GM18519 (cell line): ENCODE data around the gene NFKBIA.
A peak's percentile ranks its signal among the peaks of the same experiment; 100 is the strongest.
"Not testable (repeated sequence)": the region's sequence is repeated elsewhere in the genome, so short reads cannot be mapped to it uniquely, and the experiment has no call there.

Experiments
- ATAC-seq: cut with Tn5 transposase; IDR thresholded peaks from one replicate; pipeline ENCODE4 v1.9.1; 2021; ENCODE audit warnings: mild to moderate bottlenecking, moderate library complexity; ENCODE audit not compliant: unreplicated experiment, low FRiP score

Gene NFKBIA

DNA sequence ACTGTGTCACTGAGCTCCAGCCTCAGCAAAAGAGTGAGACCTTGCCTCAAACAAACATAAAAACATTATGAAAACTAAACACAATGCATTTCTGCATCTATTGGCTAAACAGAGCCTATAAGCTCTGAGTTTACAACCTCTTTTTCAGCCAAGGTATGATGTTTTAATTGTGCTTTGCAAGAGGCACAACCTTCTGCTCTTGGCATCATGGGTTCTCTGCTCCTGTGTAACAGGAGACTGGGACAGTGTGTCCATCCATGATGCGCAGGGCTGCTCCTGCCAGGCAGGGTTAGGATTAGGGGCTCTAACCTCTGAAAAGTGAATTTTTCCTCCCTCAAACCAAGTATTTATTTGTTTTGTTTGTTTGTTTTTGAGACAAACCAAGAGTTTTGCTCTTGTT lies 5.0 kb upstream of the NFKBIA start:
- ATAC-seq = no peak

DNA sequence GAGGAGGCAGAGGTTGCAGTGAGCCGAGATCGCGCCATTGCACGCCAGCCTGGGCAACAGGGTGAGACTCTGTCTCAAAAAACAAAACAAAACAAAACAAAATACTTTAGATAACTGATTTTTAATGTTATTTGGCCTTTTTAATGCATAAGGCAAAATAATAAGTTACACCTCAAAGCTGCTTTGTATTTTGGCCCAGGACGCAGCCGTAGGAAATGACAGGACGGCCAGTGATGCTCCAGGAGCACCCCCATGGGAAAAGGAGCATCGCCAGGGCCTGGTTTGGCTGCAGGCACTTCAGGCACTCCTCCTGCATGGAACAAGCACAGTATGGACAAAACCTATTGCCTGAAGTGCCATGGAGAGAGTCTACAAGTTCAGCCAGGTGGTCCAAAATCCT lies 3.5 kb upstream of the NFKBIA start:
- ATAC-seq = no peak

DNA sequence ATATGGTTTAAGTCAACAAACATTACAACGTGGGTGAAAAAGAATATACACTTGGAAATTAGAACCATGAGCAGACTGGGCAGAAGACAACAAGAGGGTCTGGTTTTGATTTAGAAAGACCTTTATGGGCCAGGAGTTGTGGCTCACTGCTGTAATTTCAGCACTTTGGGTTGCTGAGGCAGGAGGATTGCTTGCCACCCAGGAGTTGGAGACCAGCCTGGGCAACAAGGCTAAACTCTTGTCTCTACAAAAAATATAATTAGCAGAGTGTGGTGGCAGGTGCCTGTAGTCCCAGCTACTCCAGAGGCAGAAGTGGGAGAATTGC lies 2.7 kb upstream of the NFKBIA start:
- no peak for ATAC-seq

DNA sequence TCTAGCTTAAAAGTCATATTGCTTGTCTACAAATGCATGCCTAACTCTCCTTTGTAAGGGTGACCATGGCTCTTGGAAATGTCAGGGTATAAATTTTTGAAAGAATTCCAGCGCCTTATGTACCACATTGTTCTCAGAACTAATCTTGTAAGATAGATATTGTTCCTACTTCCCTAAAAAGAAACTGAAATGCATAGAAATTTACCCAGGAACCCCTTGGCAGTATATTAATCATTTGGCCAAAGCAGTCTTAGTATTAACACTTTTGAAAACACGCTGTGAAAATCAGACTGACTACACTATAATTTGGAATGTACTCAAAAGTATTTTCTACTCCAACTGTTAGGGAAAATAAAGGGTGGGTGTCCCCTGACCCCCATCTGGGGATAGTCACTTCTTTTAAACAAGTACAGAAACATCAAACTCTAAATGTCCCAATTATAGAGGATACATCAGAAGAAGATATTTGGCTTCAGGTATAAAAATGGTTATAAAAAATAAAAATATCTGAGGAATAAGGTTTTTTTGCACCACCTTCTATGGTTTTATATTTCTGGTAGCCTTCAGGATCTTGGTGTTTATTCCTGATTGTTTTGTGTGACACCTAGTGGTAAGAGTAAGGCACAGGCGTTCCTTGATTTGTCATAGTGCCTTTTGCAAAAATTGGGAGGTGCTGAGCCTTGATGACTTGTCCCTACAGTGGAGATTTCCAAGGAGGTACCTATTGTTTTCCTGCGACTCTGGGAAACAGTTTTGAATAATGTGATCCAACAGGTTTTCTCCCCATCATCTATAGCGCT lies 2.2 kb upstream of the NFKBIA start:
- no peak for ATAC-seq

DNA sequence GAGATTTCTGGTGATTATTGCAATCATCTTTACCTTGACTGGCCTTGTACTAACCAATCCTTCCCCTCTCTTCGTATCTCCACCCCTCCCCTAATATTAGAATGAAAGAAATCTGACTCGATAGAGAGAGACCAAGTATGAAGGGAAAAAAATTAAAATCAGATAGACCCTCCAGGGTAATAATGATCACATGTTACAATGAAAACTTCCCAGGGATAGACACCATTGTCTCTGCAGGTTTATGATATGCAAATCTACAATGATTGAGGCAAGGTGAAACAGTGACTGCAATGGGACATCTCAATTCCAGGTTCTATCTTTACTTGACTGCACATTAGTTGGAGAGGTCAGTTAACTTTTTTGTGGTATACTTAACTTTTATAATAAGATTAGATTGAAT lies 1.5 kb upstream of the NFKBIA start:
- ATAC-seq = no peak

DNA sequence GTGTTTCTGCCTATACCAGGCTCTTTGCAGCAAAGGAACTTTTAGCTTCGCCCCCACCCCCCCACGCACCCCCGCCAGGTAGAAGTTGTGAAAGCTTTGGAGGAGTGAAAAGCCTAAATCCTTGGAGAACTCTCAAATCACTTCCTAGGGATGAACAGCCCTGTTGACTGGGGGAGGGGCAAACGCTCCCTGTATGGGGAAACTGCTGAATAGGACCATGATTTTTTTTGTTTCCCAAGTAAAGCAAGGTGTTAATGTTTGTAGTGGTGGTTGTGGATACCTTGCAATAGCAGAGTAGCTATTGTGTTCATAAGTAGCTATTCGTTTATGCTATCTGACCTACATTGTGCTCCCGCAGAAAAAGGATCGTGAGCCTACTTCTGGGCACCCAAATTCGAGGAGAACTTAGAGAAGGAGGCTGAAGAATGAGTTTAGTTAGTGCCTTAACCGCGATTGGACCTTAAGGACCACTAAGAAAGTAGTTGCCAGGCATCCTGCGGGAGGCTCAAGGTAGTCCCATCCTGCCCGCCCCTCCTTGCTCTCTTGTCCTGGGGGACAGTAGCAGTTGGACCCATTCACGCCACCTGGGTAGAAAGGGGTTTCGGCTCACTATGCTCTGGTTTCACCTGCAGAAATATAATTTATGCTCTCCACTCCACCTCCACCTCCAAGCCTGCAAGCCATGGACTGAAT lies 901 bp upstream of the NFKBIA start:
- no peak for ATAC-seq

DNA sequence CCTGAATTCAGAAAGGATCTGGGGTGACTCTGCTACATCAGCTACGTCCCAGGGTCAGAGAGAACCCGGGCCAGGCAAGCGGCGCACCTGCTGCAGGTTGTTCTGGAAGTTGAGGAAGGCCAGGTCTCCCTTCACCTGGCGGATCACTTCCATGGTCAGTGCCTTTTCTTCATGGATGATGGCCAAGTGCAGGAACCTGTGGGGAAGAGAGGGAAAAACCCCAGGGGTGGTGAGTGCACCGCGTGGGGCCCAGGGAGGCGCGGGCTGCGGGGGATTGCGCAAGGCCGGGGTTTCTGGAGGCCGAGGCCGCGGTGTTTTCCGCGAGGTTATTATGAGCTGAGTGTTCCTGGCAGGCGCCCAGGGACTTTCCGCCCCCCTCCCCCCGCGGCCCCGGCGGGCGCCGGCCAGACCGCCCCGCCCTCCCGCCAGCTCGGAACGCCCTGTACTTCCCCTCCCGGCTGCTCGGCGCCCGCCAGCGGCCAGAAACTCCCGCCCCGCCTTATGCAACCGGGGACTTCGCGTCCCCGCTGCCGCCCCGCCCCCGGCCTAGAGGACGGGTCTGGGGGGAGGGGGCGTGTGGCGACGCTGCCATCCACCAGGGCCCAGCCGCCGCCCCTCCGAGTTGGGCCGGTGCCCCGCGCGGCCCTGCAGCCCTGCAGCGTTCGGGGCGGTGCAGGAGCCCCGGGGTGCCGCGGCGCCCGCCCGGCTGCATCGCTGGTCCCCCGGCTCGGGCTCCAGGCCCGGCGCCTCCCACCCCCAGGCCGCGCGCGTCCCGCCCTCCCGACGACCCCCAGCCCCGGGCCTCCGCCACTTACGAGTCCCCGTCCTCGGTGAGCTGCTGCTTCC lies 723 bp downstream of the NFKBIA start:
- ATAC-seq = peak; percentile 30

DNA sequence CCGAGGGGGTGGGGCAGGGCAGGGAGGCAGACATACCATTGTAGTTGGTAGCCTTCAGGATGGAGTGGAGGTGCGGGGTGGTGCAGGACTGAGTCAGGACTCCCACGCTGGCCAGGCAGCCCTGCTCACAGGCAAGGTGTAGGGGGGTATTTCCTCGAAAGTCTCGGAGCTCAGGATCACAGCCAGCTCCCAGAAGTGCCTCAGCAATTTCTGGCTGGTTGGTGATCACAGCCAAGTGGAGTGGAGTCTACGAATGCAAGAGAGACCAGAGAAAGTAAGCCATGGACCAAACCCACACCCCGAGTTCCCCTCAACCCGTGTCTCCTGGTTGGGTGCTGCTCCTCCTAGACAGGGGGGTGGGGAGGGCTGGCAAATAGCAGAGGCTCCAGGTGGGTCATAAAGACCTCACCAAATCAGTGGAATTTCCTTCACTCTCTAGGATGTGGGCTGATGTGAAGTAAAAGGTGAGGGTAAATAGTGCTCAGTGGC lies 1.4 kb downstream of the NFKBIA start:
- no peak for ATAC-seq

DNA sequence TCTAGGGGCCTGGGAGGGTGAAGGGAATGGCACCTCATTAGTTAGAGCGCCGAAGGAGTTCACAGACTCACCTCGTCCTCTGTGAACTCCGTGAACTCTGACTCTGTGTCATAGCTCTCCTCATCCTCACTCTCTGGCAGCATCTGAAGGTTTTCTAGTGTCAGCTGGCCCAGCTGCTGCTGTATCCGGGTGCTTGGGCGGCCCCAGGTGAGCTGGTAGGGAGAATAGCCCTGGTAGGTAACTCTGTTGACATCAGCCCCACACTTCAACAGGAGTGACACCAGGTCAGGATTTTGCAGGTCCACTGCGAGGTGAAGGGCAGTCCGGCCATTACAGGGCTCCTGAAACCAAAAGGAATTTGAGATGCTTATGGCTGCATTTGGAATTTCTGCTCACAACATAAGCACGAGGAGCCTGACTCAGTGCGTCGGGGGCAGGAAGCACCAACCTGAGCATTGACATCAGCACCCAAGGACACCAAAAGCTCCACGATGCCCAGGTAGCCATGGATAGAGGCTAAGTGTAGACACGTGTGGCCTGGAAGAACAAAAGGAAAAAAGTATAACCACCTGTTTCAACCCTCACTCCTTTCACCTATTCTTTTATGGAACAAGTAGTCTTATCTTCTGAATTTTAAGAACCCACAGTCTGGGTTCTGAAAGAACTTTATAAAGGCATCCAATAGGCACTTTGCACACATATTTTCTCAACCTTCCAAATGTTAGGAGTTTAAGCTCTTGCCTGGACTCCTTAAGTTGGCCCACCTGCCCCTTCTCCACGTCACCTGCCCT lies 2.0 kb downstream of the NFKBIA start:
- ATAC-seq = no peak

DNA sequence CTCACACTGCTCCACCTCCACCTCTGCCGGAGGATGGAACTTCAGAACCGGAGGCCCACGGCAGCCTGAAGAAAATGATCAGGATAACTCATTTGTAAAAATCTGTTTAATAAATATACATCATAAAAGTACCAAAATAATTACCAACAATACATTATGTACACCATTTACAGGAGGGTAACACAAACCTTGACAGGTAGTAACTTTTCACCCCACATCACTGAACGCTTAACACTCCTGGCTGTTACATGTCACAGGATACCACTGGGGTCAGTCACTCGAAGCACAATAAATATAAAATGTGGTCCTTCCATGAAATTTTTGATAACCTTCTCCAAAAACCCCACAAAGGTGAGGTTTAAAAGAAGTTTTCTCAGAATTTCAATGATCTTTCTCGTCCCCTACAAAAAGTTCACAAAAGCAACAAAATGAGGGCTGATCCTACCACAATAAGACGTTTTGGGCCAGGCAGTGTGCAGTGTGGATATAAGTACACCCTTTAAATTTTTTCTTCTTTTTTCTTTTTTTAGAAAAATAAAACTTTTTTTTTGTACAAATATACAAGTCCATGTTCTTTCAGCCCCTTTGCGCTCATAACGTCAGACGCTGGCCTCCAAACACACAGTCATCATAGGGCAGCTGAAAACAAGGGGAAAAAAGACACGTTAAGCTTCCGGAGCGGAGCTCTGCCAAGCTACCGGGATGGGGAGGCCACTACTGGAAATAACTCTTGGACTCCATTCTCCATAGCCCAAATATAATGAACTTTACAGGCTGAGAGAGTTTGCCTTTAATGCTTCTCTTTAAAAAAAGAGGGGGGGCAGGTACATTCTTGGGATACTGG lies 2.9 kb downstream of the NFKBIA start:
- no peak for ATAC-seq

DNA sequence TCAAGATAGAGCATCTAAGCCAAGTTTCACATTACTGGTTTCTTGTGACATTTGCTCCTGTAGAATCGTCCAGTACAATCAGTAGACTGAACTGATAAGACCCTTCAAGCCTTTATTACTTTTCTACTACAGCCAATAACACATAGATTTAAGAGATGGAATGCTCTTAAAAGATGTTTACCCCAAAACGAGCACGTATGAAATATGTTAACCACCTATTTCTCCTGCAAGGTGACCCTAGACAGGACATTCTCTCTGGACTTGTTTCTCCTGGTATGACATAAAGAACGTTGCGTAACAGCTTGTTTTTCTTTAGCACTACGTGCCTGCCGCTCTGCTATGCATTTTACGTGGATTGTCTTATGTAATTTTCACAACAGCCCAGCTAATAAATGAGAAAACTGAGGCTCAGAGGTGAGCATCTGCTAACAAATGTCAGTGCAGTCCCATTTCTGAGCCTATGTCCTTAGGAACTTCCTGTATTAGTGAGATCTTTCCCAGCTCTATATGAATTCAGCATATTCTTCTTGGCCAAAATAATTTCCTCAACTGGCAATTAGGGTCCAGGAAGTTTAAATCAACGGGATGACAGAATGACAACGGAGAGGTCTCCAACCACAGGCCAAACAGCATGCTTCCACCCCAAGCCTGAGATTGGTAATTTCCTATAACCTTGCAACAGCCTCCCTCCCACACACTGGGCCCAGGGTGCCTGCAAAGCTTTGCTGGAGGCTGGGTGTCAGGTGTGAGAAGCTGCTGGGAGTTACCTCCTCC lies 3.7 kb downstream of the NFKBIA start:
- ATAC-seq = no peak

DNA sequence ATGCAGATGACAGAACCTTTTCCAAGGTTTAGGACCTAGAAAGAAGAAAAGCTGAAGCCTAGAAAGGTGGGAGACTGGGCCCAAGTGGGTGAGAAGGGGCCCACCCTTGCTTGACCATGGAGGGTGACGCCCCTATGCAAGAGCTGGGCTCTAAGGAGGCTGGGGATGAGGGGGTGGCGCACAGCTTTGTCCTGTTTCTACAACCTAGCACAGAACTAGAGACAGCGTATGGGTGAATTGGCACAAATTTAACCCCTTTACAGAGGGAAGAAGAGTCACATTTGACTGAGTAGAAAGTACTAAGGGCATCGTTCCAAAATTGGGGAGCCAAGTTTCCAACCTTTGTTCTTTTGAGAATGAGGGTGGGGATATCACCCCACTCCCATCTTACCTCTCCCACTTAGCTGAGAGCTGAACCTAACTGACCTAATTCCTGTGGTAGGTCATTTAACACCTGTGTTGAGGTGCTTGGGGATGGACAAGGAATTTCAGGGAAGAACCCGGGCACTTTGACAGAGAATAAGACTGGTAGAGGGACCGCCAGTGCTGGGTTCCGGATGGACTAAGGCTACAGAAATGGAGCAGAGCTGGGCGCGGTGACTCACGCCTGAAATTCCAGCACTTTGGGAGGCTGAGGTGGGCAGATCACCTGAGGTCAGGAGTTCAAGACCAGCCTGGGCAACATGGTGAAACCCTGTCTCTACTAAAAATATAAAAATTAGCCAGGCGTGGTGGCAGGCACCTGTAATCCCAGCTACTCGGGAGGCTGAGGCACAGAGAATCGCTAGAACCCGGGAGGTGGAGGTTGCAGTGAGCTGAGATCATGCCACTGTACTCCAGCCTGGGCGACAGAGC lies 5.2 kb downstream of the NFKBIA start:
- no peak for ATAC-seq

DNA sequence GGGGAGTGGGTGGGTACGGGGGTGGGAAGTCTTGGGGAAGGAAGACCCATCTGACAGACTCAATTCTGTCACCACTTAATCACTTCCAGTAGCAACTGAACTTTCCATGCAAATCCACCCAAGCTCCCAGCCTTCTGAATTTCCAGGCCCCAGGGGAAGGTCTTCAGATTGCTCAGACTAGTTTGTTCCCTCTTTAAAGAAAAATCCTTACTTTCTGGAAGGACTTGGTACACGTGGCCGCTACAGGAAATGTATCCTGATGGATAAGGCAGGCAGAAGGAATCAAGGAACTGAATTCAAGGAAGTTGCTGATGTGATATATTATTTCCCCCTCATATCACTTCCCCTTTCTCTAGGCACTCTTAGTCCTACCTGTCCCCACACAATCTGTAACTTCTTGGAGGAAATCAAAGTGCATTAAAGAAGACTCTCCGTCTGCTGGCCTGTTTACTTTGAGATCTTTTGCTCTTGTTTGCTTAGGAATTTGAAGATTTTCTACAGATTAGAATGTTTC lies 6.4 kb downstream of the NFKBIA start:
- ATAC-seq = no peak

DNA sequence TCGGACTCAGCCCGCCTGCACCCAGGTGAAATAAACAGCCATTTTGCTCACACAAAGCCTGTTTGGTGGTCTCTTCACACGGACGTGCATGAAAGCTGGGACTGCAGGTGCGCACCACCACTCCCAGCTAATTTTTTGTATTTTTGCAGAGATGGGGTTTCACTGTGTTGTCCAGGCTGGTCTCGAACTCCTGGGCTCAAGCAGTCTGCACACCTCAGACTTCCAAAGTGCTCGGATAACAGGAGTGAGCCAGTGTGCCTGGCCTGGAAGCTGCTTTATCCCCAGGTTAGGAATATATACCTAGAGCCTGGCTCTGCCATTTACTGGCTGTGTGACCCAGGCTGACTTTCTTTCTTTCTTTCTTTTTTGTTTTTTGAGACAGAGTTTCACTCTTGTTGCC lies 7.9 kb downstream of the NFKBIA start:
- ATAC-seq = not testable (repeated sequence)

DNA sequence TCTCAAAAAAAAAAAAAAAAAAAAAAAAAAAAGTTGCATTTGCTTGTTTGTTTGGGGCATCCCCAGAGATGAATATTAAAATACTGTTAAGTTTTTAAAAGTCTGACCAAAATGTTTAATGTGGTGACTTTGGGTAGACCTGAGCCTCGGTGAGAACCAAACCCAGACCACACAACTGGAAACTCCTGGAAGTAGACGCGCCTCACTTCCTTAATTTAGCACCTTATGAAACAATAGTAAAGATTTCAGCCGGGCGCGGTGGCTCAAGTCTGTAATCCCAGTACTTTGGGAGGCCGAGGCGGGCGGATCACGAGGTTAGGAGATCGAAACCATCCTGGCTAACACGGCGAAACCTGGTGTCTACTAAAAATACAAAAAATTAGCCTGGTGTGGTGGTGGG lies 9.3 kb downstream of the NFKBIA start:
- no peak for ATAC-seq

DNA sequence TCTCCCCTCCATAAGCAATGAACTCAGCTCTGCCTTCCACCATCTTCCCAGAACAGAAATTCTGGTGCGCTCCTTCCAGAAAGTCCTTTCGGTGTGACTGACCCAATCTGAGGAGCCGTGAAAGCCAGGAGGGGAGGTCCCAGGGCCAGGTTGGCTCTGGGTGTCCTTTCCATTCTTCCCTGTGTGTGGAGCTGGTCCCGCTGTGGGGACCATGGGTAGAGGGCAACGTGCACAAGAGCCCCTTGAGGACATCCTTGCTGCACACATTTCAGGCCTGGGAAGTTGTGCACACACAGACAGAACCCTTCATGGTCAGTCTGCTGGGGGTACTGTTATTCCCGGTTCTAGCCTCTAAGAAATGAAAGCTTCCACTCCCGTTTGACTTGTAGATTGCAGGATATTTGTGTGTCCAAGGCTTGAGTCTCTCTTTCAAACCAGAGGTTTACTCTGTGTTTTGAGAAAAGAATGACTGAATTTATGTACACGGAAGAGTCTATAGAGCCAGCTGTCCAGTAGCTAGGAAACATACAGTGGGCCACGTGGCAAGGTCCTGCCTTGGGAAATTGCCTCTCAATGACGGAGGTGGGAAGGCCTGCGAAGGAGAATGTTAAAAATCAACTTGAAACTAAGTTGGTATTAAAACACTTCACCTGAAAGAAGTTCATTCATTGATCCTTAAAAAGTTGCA lies 10.1 kb downstream of the NFKBIA start:
- no peak for ATAC-seq

DNA sequence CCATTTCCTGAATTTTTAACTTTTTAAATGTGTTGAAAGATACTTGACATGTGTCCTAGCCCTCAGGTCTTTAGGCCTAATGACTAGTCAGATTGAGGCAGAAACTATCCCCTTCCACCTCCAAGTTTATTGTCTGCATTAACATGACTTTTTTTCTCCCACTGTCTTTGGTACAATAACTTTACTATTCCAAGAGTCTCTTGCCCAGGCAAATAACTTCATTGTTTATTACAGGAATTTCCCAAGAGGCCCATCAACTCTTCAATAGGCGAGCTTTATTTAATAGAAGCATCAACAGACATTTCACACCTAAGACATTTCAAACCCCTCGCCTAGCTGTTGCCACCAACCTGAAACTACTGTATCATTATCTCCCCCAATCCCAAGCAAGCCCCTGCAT lies 10.7 kb downstream of the NFKBIA start:
- ATAC-seq = no peak
